Measurements from ENCODE around the gene MINDY4. TPM values are rescaled to one million over a fixed set of nuclear protein-coding genes. Genes with fewer than 3 reads are reported as not detected.

Gene MINDY4
- total RNA-seq, 1 donor = 0.21 TPM

DNA sequence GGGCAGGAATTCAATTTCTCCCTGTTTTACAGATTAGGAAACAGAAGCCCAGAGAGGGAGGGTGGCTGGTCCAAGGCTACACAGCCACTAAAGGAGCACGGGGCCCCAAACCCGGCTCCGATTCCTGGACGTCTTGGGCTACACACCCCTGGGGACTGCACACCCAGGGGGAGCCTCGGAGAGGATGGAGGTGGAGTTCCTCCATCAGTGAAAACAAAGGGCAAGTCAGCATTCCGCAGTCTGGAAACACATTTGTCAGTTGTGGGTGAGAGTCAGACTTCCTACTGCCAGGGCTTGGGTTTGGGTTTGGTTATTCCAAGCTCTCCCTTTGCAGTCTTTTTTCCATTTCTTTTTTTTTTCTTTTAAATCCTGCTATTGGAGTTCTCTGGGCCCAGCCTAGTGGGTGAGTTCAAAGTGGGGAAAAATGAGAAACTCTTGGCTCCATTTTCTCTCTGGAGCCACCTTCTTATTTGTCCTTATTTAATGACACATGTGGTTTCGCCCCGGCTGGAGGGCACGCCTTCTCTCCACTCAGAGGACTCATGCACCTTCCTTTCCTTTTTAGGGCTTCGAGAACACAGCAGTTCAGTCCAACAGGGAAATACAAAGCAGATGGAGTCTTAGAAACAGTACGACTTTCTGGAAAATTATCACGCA lies 80.6 kb downstream of the MINDY4 start:
- Histone ChIP-seq H3K27me3 (ENCODE audit: insufficient read depth, low read length) (no peaks in the 10 kb centered on the region), H3K4me3 (ENCODE audit: low read length) (no peak overlapping the region), H3K4me1 (ENCODE audit: insufficient read depth, low read length) (no peaks in the 10 kb centered on the region), H3K9me3 (ENCODE audit: low read depth, low read length) (no peaks in the 10 kb centered on the region)

DNA sequence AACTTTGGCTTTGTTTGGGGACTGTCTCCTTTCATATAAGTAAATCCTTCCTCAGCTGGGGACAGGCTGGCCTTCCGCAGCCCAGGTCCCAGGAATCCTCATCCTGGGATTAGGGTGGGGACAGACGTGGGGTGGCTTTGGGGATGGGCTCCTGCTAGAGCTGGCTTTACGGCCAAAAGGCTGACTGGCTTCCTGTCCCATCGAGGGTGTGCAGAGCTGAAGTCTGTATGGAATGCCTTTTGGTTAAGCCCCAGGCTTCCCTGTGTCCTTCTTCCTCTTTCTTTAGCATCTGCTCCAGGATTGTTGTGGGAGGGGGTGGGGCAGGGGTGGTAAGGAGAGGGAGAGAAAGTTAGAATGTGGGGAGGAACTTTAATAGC lies 81.1 kb downstream of the MINDY4 start:
- Histone ChIP-seq H3K4me3 (ENCODE audit: low read length) (no peak overlapping the region), H3K9me3 (ENCODE audit: low read depth, low read length) (no peaks in the 10 kb centered on the region), H3K4me1 (ENCODE audit: insufficient read depth, low read length) (no peaks in the 10 kb centered on the region), H3K27me3 (ENCODE audit: insufficient read depth, low read length) (no peaks in the 10 kb centered on the region)

DNA sequence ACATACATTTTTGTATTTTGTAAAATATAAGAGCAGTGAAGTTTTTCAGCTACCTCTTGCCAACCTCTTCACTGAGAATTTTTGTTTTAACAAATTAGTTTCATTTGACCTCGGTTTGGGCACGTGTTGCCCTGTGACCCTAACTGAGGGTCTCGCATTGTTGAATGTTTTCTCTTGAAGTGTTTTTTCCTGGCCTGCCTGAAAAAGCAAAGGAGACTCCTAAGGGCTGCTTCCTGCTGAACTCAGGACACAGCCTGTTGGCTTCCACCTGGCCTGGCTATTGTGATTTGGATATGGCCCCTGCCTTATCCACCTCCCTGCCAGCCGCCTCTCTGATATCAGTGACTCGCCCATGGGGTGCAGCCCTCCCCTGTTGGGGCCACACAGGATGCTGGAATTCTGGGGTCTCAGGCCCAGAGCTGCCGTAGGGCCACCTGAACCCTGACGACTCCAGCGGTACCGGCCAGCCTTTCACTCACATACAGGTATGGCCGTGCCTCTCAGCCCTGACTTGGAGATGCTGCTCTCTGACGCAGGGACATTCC lies 81.6 kb downstream of the MINDY4 start:
- Histone ChIP-seq H3K4me1 (ENCODE audit: insufficient read depth, low read length) (no peaks in the 10 kb centered on the region), H3K9me3 (ENCODE audit: low read depth, low read length) (no peaks in the 10 kb centered on the region), H3K27me3 (ENCODE audit: insufficient read depth, low read length) (no peaks in the 10 kb centered on the region), H3K4me3 (ENCODE audit: low read length) (no peak overlapping the region)

DNA sequence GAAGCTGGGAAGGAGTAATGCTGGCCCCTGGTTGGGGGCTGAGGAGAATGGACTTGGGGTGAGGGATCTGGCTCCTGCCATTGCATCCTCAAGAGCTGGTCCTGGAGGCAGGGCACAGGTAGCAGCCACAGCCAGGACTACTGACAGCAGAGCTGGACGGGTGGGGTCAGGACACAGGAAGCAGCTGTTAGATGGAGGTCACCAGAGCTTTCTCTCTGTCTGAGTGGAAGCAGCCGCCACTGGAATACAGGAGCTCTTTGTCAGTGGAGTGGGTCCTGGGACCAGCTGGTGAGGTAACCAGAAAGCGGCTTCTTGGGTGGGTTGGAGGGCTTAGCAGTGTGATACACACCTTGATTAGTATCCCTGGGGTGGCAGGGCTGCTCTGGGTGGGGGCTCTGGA lies 82.4 kb downstream of the MINDY4 start:
- Histone ChIP-seq H3K27me3 (ENCODE audit: insufficient read depth, low read length) (no peaks in the 10 kb centered on the region), H3K4me3 (ENCODE audit: low read length) (no peak overlapping the region), H3K4me1 (ENCODE audit: insufficient read depth, low read length) (no peaks in the 10 kb centered on the region), H3K9me3 (ENCODE audit: low read depth, low read length) (no peaks in the 10 kb centered on the region)

GRCh38 chr7:30855936-30856335 lies 84.7 kb downstream of the MINDY4 start:
- H3K9me3 ChIP-seq (ENCODE audit: low read depth, low read length) = no peaks in the 10 kb centered on the region
- no peak overlapping the region for H3K4me3 ChIP-seq (ENCODE audit: low read length)
- no peaks in the 10 kb centered on the region for H3K4me1 ChIP-seq (ENCODE audit: insufficient read depth, low read length)
- H3K27me3 ChIP-seq (ENCODE audit: insufficient read depth, low read length) = no peaks in the 10 kb centered on the region

DNA sequence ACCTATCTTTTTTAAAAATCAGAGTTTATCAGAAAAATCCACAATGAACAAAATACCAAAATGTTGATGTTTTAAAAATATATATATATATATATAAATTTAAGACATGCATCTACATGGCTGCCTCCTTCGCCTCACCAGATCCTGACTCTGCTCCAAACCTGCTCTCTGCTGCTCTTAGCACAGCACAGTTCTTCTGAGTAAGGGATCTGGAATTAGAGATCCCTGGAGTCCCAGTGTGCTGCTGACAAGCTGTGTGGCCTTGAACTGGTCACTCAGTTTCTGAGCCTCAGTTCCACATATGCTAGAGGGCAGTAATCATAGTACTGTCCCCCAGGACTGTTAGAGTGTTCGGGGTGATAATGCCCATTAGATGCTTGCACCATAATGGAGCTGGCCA lies 87.4 kb downstream of the MINDY4 start:
- Histone ChIP-seq H3K4me3 (ENCODE audit: low read length) (no peak overlapping the region), H3K27me3 (ENCODE audit: insufficient read depth, low read length) (no peaks in the 10 kb centered on the region), H3K9me3 (ENCODE audit: low read depth, low read length) (no peaks in the 10 kb centered on the region), H3K4me1 (ENCODE audit: insufficient read depth, low read length) (no peaks in the 10 kb centered on the region)

DNA sequence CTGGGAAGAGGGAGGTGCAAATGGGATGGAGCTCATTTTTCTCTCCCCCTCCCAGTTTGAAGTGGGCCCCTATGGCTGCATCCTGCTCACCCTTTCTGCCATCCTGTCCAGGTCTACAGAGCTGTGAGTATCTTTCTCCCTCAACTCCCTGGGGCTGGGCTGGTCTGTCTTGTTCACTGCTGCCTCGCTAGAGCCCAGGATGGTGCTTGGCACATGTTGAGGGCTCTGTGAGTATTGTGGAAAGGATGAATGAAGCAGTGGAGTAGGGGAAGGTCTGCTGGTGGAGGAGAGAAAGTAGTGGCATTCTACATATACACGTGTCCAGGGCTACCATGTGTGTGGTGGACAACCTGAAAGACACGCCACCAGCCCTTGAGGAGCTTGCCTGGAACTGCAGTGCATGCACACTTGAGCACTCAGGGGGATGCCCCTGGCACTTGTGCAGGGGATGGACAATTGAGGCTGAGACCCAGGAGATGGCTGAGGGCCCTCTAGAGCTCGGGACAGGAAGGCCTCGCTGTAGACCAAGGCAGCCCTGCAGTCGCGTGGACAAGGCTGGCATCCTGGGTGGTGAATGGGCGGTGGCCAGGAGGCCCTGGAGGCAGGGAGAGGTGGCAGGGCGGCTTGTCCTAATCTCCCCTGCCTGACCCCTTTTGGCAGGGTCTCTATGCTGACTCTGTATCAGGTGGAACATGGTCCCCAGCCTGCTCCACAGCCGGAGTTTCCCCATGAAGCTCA lies 88.2 kb downstream of the MINDY4 start:
- no peaks in the 10 kb centered on the region for H3K4me1 ChIP-seq (ENCODE audit: insufficient read depth, low read length)
- no peak overlapping the region for H3K4me3 ChIP-seq (ENCODE audit: low read length)
- H3K27me3 ChIP-seq (ENCODE audit: insufficient read depth, low read length) = no peaks in the 10 kb centered on the region
- H3K9me3 ChIP-seq (ENCODE audit: low read depth, low read length) = no peaks in the 10 kb centered on the region

GRCh38 chr7:30859940-30860496 lies 88.8 kb downstream of the MINDY4 start:
- Histone ChIP-seq H3K4me3 (ENCODE audit: low read length) (no peak overlapping the region), H3K27me3 (ENCODE audit: insufficient read depth, low read length) (no peaks in the 10 kb centered on the region), H3K9me3 (ENCODE audit: low read depth, low read length) (no peaks in the 10 kb centered on the region), H3K4me1 (ENCODE audit: insufficient read depth, low read length) (no peaks in the 10 kb centered on the region)

DNA sequence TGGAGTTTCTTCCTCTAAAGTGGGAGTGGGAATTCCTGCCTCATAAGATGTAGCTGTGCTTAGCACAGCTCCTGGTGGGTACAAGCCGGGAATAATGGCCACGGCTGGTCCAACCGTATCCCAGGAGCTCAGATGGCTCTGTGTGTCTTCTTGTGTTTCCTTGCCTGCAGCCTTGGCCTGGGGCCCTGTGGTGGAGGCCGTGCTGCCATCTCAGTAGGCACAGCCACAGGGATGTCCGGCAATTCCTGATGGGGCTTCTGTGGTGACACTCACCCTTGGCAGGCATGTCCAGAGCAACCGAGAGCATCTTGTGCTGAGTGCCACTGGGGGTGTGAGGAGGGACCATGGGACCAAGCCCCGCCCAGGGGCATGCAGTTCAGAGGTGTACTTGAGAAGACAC lies 90.4 kb downstream of the MINDY4 start:
- H3K4me3 ChIP-seq (ENCODE audit: low read length) = no peak overlapping the region
- no peaks in the 10 kb centered on the region for H3K4me1 ChIP-seq (ENCODE audit: insufficient read depth, low read length)
- H3K9me3 ChIP-seq (ENCODE audit: low read depth, low read length) = no peaks in the 10 kb centered on the region
- H3K27me3 ChIP-seq (ENCODE audit: insufficient read depth, low read length) = no peaks in the 10 kb centered on the region

- no peak overlapping the region for H3K4me3 ChIP-seq (ENCODE audit: low read length)
- no peaks in the 10 kb centered on the region for H3K4me1 ChIP-seq (ENCODE audit: insufficient read depth, low read length)
Measured at GRCh38 chr7:30862995-30863705, 91.9 kb downstream of the MINDY4 start.

DNA sequence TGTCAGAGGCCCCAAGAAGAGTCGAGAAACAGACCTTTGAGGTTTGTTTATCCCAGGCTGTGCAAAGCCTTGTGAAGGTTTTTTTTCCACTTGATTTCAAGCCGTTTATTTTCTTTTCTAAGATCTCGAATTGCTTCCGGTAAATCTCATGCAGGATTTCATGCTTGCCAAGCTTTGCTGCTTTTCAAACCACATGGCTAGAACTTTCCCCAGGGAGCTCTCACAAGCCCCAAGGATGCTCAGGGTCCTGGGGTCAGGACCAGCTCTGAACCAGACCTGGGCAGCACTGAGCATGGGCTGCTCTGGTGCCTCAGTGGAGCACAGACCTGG lies 92.5 kb downstream of the MINDY4 start:
- Histone ChIP-seq H3K4me1 (ENCODE audit: insufficient read depth, low read length) (no peaks in the 10 kb centered on the region), H3K9me3 (ENCODE audit: low read depth, low read length) (no peaks in the 10 kb centered on the region), H3K27me3 (ENCODE audit: insufficient read depth, low read length) (no peaks in the 10 kb centered on the region), H3K4me3 (ENCODE audit: low read length) (no peak overlapping the region)

More at GRCh38 chr7:30862995-30863705, 91.9 kb downstream of the MINDY4 start:
- no peaks in the 10 kb centered on the region for H3K27me3 ChIP-seq (ENCODE audit: insufficient read depth, low read length)
- no peaks in the 10 kb centered on the region for H3K9me3 ChIP-seq (ENCODE audit: low read depth, low read length)

DNA sequence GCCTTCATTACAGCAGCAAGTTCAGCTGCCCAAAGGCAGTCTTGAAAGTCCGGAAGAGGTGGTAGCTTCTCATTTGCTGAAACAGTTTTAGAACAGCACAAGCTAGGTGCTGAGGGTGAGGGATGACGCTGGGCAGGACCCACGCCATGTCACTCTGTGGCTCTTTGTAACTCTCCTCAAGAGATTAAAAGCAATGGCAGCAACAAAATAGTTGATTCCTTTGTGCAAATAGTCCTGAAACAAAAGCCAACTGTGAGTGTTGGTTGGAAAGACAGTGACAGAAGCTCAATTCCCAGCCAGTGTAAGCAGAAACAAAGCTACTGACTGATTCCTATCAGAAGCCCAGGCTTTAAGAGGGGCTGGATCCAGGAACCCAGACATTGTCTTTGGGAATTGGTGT lies 92.9 kb downstream of the MINDY4 start:
- H3K9me3 ChIP-seq (ENCODE audit: low read depth, low read length) = no peaks in the 10 kb centered on the region
- no peak overlapping the region for H3K4me3 ChIP-seq (ENCODE audit: low read length)
- H3K4me1 ChIP-seq (ENCODE audit: insufficient read depth, low read length) = no peaks in the 10 kb centered on the region
- no peaks in the 10 kb centered on the region for H3K27me3 ChIP-seq (ENCODE audit: insufficient read depth, low read length)

DNA sequence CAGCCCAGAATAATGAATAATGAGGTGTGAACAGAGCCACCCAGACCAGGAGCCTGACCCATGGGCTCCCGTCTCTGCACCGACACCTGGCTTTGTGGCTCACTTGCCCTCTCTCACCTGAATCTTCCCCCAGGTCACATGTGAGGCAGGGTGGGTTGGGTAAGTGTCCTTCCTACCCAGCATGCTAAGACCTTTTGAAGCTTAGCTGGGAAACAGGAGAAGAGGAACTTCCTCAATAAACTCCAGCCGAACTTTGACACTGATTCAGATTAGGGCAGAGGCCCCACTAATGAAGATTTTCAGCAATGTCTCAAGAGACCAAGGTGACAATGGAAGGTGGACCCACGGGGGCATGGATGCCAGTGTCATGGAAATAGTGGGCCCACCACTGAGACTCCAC lies 93.9 kb downstream of the MINDY4 start:
- H3K9me3 ChIP-seq (ENCODE audit: low read depth, low read length) = no peaks in the 10 kb centered on the region
- no peaks in the 10 kb centered on the region for H3K27me3 ChIP-seq (ENCODE audit: insufficient read depth, low read length)
- no peak overlapping the region for H3K4me3 ChIP-seq (ENCODE audit: low read length)
- no peaks in the 10 kb centered on the region for H3K4me1 ChIP-seq (ENCODE audit: insufficient read depth, low read length)

DNA sequence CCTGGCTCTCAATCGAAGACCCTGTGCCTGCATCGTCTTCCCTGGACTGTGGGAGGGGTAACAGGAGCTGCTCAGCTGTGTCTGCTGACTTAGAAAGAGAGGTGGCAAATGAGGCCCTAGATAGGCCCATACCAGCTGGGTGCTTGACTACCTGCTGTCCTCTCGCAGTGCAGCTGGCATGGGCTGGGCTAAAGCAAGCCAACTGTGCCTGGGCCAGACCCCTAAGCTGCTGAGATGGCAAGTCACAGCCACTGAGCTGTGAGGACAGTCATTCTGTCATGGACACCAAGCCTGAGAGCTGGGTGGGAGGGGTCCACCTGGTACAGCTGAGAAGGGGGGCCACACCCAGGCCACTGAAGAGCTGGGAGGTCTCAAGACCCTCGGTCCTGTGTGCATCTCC lies 94.6 kb downstream of the MINDY4 start:
- H3K4me3 ChIP-seq (ENCODE audit: low read length) = no peak overlapping the region
- no peaks in the 10 kb centered on the region for H3K4me1 ChIP-seq (ENCODE audit: insufficient read depth, low read length)

DNA sequence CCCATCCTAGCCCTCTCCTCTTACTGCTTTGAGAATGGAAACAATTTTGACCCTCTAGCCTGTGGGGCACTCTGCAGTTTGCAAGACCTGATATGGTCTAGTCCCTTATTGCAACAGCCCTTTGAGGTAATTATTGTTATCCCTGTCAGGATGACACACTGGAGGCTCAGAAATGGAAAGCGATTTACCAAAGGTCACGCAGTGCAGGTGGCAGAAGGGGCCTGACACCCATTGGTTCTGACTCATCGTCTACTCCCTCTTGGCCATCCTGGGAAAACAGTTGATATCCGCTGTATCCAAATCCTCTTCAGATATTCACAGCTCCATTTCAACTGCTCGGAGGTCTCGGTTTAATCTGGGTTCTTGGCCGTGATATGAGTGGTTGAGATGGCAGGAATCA lies 95.7 kb downstream of the MINDY4 start:
- Histone ChIP-seq H3K4me1 (ENCODE audit: insufficient read depth, low read length) (no peaks in the 10 kb centered on the region), H3K4me3 (ENCODE audit: low read length) (no peak overlapping the region), H3K27me3 (ENCODE audit: insufficient read depth, low read length) (no peaks in the 10 kb centered on the region), H3K9me3 (ENCODE audit: low read depth, low read length) (no peaks in the 10 kb centered on the region)

More for the DNA sequence above, 94.6 kb downstream of the MINDY4 start:
- no peaks in the 10 kb centered on the region for H3K27me3 ChIP-seq (ENCODE audit: insufficient read depth, low read length)
- no peaks in the 10 kb centered on the region for H3K9me3 ChIP-seq (ENCODE audit: low read depth, low read length)
